ENCODE measurements around the gene SHISAL1. TPM values are rescaled to one million over a fixed set of nuclear protein-coding genes. Genes with fewer than 3 reads are reported as not detected.
"Not testable (repeated sequence)": the region's sequence is repeated elsewhere in the genome, so short reads cannot be mapped to it uniquely, and the experiment has no call there.

SHISAL1 gene
- total RNA-seq, 4 donors from 2014 or later: 1.1 to 3.3 (median 1.4) TPM

- Histone ChIP-seq H3K27ac (no peak overlapping the region), H3K9me3 (peaks cover 0 to 8% (median 2%) of the 10 kb centered on the region in 4 donors), H3K27me3 (no peaks in the 10 kb centered on the region), H3K4me1 (no peaks in the 10 kb centered on the region), H3K4me3 (no peak overlapping the region), H3K36me3 (no peaks in the 10 kb centered on the region)
- no peak for DNase-seq
- TF ChIP-seq POLR2A (IDR thresholded peaks at IDR 0.05) (no peak), CTCF (IDR thresholded peaks at IDR 0.05) (no peak)
Observed at GRCh38 chr22:44245867-44246266, 66.9 kb downstream of the SHISAL1 start.

DNA sequence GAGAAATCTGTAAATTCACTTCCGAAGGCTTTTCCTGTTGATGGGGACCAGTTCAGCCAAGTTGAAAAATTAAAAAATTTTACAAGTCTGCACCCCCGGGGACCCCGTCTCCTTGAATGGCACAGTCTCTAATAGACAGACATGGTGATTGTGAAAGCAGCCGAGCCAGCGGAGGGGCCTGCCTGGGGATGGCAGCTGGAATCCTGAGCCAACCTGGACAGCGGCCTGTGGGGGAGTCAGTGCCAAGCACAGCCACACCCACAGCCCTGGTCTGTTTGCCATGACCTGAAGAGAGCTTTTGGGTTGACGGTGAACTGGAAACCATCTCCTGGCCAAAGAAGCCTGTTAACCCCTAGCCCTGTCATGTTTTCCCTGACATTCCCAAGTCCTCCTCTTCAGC lies 67.3 kb downstream of the SHISAL1 start:
- Histone ChIP-seq H3K27ac (no peak overlapping the region), H3K4me3 (no peak overlapping the region), H3K4me1 (no peaks in the 10 kb centered on the region), H3K9me3 (peaks cover 0 to 8% (median 2%) of the 10 kb centered on the region in 4 donors), H3K36me3 (no peaks in the 10 kb centered on the region), H3K27me3 (no peaks in the 10 kb centered on the region)
- TF ChIP-seq POLR2A (IDR thresholded peaks at IDR 0.05) (no peak), CTCF (IDR thresholded peaks at IDR 0.05) (no peak)
- no peak for DNase-seq

- Histone ChIP-seq H3K36me3 (no peaks in the 10 kb centered on the region), H3K9me3 (peaks cover 0 to 1% (median under 1%) of the 10 kb centered on the region in 4 donors), H3K4me1 (no peaks in the 10 kb centered on the region), H3K27ac (no peak overlapping the region), H3K4me3 (no peak overlapping the region), H3K27me3 (no peaks in the 10 kb centered on the region)
- no peak for TF ChIP-seq CTCF (IDR thresholded peaks at IDR 0.05)
- no peak for TF ChIP-seq POLR2A (IDR thresholded peaks at IDR 0.05)
- DNase-seq: no peak
Observed at GRCh38 chr22:44244265-44244822, 68.4 kb downstream of the SHISAL1 start.

GRCh38 chr22:44243761-44244160 lies 69.0 kb downstream of the SHISAL1 start:
- Histone ChIP-seq H3K9me3 (no peaks in the 10 kb centered on the region), H3K36me3 (no peaks in the 10 kb centered on the region), H3K27me3 (no peaks in the 10 kb centered on the region), H3K4me3 (no peak overlapping the region), H3K4me1 (no peaks in the 10 kb centered on the region), H3K27ac (no peak overlapping the region)
- DNase-seq: no peak
- TF ChIP-seq POLR2A (IDR thresholded peaks at IDR 0.05) (no peak), CTCF (IDR thresholded peaks at IDR 0.05) (no peak)

DNA sequence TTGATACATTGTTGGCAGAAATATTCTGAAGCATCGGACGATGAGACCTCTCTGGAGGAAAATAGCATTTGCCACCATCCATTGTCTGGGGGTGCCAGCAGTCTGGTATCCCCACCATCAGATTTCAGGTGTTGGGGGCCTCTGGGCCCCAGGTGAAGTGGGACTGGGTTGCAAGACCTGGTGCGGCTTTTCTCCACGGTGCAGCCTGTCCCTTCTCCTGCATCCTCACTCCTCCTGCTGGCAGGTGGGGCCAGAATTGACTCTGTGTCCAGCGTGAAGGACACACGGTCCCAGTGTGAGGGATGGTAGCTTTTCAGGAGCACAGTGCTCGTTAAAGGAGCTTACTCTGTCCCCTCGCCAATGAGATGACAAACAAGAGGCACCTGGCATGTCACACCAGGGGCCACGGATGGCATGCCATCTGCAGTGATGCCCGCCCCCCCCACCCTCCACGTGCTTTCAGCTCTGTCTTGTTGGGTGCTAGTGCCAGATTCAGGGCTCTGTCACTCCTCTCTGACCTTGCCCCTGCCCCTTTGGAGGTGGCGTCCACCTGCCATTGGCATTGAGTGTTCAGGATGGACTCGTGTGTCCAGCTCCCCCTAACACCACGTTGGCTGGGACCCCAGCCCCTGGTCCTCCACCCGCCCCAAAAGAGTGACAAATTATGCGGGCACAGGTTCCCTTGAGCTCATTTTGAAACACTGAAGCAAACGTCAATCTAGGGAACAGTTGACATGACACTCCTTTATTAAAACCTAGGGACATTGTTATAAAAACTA lies 69.6 kb downstream of the SHISAL1 start:
- H3K27ac ChIP-seq: no peak overlapping the region
- no peaks in the 10 kb centered on the region for H3K9me3 ChIP-seq
- H3K36me3 ChIP-seq: no peaks in the 10 kb centered on the region
- no peaks in the 10 kb centered on the region for H3K27me3 ChIP-seq
- H3K4me3 ChIP-seq: no peak overlapping the region
- DNase-seq: no peak
- no peaks in the 10 kb centered on the region for H3K4me1 ChIP-seq
- no peak for TF ChIP-seq CTCF (IDR thresholded peaks at IDR 0.05)
- no peak for TF ChIP-seq POLR2A (IDR thresholded peaks at IDR 0.05)

DNA sequence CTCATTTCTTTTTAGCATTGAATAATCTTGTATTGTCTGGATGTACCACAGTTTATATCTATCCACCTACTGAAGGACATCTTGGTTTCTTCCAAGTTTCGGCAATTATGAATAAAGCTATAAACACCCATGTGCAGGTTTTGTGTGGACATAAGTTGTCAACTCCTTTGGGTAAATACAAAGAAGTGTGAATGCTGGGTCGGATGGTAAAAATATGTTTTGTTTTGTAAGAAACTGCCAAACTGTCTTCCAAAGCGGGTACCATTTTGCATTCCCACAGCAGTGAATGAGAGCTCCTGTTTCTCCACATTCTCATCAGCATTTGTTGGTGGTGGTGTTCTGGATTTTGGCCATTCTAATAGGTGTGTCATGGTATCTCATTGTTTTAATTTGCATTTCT lies 71.6 kb downstream of the SHISAL1 start:
- H3K4me1 ChIP-seq, H3K36me3 ChIP-seq: not testable (repeated sequence)

More for the DNA sequence above, 71.6 kb downstream of the SHISAL1 start:
- not testable (repeated sequence) for H3K27me3 ChIP-seq, H3K27ac ChIP-seq, DNase-seq, H3K4me3 ChIP-seq, H3K9me3 ChIP-seq

Measured in Peyer's patch (tissue), 4 donors.